Measurements from ENCODE around the gene JOSD2.
A peak's percentile ranks its signal among the peaks of the same experiment; 100 is the strongest.

Gene JOSD2, protein sequence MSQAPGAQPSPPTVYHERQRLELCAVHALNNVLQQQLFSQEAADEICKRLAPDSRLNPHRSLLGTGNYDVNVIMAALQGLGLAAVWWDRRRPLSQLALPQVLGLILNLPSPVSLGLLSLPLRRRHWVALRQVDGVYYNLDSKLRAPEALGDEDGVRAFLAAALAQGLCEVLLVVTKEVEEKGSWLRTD

DNA sequence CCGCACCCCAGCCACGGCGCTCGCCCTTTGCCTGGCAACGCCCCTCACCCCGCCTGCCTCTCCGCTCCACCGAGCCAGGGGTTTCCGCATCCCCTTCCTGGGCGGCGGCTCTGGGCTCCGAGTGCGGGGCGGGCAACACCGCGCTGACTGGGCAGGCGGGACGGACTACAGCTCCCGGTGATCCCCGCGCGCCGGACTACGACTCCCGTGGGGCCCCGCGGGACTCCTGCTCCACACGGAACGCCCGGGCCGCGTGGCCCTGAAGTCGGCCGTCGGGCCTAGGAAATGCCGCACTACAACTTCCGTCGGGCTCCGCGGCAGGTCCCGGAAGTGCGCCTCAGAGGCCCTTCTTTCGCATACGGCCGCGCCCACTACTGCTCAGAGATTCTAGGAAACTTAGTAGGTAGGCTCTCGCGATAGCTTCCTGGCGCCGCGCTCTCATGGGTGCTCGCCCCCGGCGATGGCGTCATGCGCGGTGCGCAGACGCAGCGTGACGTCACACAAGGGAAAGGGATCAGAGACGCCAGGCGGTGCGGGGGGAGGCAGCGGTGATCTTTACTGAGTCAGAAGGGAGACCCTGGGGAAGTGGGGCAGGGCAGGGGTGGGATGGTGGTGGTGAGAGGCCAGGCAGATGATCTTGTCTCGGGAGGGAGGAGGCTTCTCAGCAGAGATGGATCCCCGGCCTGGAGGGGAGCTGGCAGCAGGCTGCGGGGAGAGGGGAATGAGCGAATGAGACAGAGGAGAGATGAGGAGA, at the start of gene JOSD2:
JOSD2 (minus strand) TSS at position 123 of the 754 bp plus-strand sequence. CDS start 760 bp downstream, outside the sequence.
- peak within 1 kb of the TSS; percentile 89 for H3K4me3 ChIP-seq (ENCODE audit: low read depth, low read length)
- H3K27me3 ChIP-seq (replicated peaks), result no peaks in the 10 kb centered on the region
- in situ Hi-C loops (cut with HindIII; ENCODE audit: low pct_ligation_motif_present, low sequenced_read_pairs), result no loop called here
- TF ChIP-seq, protein P1, sequence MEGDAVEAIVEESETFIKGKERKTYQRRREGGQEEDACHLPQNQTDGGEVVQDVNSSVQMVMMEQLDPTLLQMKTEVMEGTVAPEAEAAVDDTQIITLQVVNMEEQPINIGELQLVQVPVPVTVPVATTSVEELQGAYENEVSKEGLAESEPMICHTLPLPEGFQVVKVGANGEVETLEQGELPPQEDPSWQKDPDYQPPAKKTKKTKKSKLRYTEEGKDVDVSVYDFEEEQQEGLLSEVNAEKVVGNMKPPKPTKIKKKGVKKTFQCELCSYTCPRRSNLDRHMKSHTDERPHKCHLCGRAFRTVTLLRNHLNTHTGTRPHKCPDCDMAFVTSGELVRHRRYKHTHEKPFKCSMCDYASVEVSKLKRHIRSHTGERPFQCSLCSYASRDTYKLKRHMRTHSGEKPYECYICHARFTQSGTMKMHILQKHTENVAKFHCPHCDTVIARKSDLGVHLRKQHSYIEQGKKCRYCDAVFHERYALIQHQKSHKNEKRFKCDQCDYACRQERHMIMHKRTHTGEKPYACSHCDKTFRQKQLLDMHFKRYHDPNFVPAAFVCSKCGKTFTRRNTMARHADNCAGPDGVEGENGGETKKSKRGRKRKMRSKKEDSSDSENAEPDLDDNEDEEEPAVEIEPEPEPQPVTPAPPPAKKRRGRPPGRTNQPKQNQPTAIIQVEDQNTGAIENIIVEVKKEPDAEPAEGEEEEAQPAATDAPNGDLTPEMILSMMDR (IDR thresholded peaks at IDR 0.05; ENCODE audit: low read depth, low read length, missing control alignments), result no peak
- DNase-seq, result peak; percentile 99
- H3K36me3 ChIP-seq (replicated peaks), result no peaks in the 10 kb centered on the region
- peak within 1 kb of the TSS; percentile 53 for H3K27ac ChIP-seq

DNA sequence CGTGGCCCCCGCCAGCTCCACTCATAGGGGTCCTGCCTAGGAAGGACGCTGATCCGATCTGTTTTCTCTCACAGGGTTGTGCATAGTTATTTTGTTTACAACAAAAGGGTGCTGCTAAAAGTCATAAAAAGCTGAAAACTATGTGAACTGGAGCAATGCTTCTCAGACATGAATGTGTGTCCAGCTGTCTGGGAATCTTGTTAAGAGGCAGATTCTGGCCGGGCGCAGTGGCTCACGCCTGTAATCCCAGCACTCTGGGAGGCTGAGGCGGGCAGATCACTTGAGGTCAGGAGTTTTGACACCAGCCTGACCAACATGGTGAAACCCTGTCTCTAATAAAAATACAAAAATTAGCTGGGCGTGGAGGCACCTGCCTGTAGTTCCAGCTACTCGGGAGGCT, 48.6 kb upstream of the JOSD2 start:
- Histone ChIP-seq H3K27me3 (replicated peaks) (peaks cover 6% of the 10 kb centered on the region), H3K27ac (no peak overlapping the region), H3K36me3 (replicated peaks) (no peaks in the 10 kb centered on the region), H3K4me3 (ENCODE audit: low read depth, low read length) (no peak overlapping the region)
- DNase-seq, result no peak
- TF ChIP-seq, protein P1 (IDR thresholded peaks at IDR 0.05; ENCODE audit: low read depth, low read length, missing control alignments), result no peak
- in situ Hi-C loops (cut with HindIII; ENCODE audit: low pct_ligation_motif_present, low sequenced_read_pairs), result no loop called here

DNA sequence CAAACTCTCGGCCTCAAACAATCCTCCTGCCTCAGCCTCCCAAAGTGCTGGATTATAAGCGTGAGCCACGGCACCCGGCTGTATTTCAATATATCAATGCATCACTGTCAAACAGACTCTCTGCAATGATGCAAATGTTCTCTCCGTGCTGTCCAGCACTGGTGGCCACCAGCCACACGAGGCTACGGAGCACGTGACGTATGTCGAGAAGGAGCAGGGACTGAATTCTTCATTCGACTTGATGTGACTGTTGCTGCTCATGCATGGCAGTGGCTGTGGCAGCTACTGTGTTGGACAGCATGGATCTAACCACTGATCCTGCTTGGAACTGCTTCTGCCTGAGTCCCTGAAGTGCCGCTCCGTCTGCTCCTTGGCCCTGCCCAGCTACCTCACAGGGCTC, 47.5 kb upstream of the JOSD2 start:
- no peak for DNase-seq
- Histone ChIP-seq H3K27ac (no peak overlapping the region), H3K27me3 (replicated peaks) (peaks cover 6% of the 10 kb centered on the region), H3K4me3 (ENCODE audit: low read depth, low read length) (no peak overlapping the region), H3K36me3 (replicated peaks) (no peaks in the 10 kb centered on the region)
- TF ChIP-seq, protein P1 (IDR thresholded peaks at IDR 0.05; ENCODE audit: low read depth, low read length, missing control alignments), result no peak
- in situ Hi-C loops (cut with HindIII; ENCODE audit: low pct_ligation_motif_present, low sequenced_read_pairs), result no loop called here

DNA sequence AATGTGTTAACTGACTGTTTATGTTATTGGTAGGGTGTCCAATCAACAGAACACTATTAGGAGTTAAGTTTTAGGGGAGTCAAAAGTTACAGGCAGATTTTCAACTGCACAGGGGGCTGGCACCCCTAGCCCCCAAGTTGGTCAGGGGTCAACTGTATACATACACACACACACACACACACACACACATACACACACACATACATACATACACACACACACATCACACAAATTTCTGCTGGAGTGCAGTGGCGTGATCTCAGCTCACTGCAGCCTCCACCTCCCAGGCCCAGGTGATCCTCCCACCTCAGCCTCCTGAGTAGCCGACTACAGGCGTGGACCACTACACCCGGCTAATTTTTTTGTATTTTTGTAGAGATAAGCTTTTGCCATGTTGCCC, 47.0 kb upstream of the JOSD2 start:
- Histone ChIP-seq H3K36me3 (replicated peaks) (no peaks in the 10 kb centered on the region), H3K27me3 (replicated peaks) (peaks cover 8% of the 10 kb centered on the region), H3K27ac (no peak overlapping the region), H3K4me3 (ENCODE audit: low read depth, low read length) (no peak overlapping the region)
- TF ChIP-seq, protein P1 (IDR thresholded peaks at IDR 0.05; ENCODE audit: low read depth, low read length, missing control alignments), result no peak
- in situ Hi-C loops (cut with HindIII; ENCODE audit: low pct_ligation_motif_present, low sequenced_read_pairs), result no loop called here
- no peak for DNase-seq

DNA sequence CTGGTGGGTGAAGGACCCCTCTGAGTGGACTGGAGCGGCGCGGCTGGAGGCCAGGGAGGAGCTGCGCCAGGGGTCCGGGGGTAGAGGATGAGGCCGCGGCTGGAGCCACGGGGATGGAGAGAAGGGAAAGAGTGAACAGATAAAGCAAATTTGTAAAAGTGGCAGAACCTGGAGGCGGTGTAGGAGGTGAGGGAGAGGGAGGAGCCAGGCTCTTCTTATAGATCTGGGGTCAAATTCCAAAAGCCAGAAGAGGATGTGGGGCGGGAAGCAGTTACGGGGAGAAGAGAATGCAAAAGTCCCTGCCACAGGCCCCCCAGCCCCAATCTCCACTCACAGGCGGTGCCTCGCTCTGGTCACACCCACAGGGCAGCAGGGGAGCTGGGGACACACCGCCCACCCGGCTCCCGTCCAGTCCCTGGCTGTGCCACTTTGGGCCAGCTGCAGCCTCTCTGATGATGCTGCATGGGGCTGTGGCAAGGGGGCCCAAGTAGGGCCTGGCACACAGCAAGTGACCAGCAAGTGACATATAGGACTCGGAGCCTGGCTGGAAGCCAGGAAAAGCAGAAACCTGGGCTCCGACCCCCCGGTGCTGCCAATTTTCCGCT, 46.1 kb upstream of the JOSD2 start:
- Histone ChIP-seq H3K36me3 (replicated peaks) (no peaks in the 10 kb centered on the region), H3K27ac (no peak overlapping the region), H3K4me3 (ENCODE audit: low read depth, low read length) (no peak overlapping the region), H3K27me3 (replicated peaks) (peaks cover 9% of the 10 kb centered on the region)
- DNase-seq, result no peak
- in situ Hi-C loops (cut with HindIII; ENCODE audit: low pct_ligation_motif_present, low sequenced_read_pairs), result no loop called here
- TF ChIP-seq, protein P1 (IDR thresholded peaks at IDR 0.05; ENCODE audit: low read depth, low read length, missing control alignments), result no peak

Data from brain microvascular endothelial cell (primary cell).